Activated CD4-positive, alpha-beta memory T cell treated with anti-CD3 and anti-CD28 coated beads for 36 hours (primary cell): ENCODE measurements around the gene RGS7. TPM values are rescaled to one million over a fixed set of nuclear protein-coding genes. Genes with fewer than 3 reads are reported as not detected.

Source experiments
- CTCF ChIA-PET: fragments of 350-600 bp; sonication (Branson Sonifier 250); formaldehyde crosslinking; loops from one replicate; lab custom pipeline; 2021; ENCODE audit warnings: antibody characterized with exemption, inconsistent platforms; lab: Charles Lee
- POLR2A ChIA-PET: fragments of 350-600 bp; sonication (Branson Sonifier 250); formaldehyde crosslinking; loops from one replicate; lab custom pipeline; 2021; ENCODE audit warnings: antibody characterized with exemption; lab: Charles Lee
- DNase-seq: peaks from one replicate; pipeline ENCODE4 v3.0.0-alpha.2; 2020
- H3K27ac Mint-ChIP-seq: one replicate; pipeline ENCODE4 v1.8.0; 2021; ENCODE audit warnings: mixed read lengths
- H3K27me3 Mint-ChIP-seq: one replicate; pipeline ENCODE4 v1.8.0; 2021; ENCODE audit warnings: mixed read lengths
- H3K36me3 Mint-ChIP-seq: one replicate; pipeline ENCODE4 v1.8.0; 2021; ENCODE audit warnings: mixed read lengths
- H3K4me1 Mint-ChIP-seq: one replicate; pipeline ENCODE4 v1.8.0; 2021; ENCODE audit warnings: low read depth, mixed read lengths
- H3K4me3 Mint-ChIP-seq: one replicate; pipeline ENCODE4 v1.8.0; 2021; ENCODE audit warnings: mild to moderate bottlenecking, mixed read lengths
- H3K9me3 Mint-ChIP-seq: one replicate; pipeline ENCODE4 v1.8.0; 2021; ENCODE audit warnings: mixed read lengths
- intact Hi-C: fragments of 100-400 bp; cut with micrococcal nuclease; formaldehyde crosslinking; loops from one replicate; pipeline ENCODE4 v1.15.1; 2023
- total RNA-seq, 2 experiments: library from RNA; stranded (reverse); gene quantifications; one replicate each; pipeline ENCODE4 v1.2.3, GENCODE V29; 2021

RGS7 gene
- total RNA-seq, 2 experiments from 2014 or later = not detected

- POLR2A ChIA-PET = no interaction called here
- H3K4me1 Mint-ChIP-seq = peaks cover 5% of the 10 kb centered on the region
- H3K9me3 Mint-ChIP-seq = no peaks in the 10 kb centered on the region
- no peak overlapping the region for H3K27ac Mint-ChIP-seq
- intact Hi-C loops = loop anchor here (10.0 kb wide), 1 partner anchor 127 kb away; no protein-coding TSS in a partner anchor
- DNase-seq = no peak
- peaks cover 39% of the 10 kb centered on the region for H3K27me3 Mint-ChIP-seq
- no peaks in the 10 kb centered on the region for H3K36me3 Mint-ChIP-seq
- H3K4me3 Mint-ChIP-seq = no peak overlapping the region
- CTCF ChIA-PET = interaction anchor here (0.8 kb wide), 1 partner anchor 43 kb away, joined by 4 read pairs; no protein-coding TSS in a partner anchor
Observed at GRCh38 chr1:241357366-241358340, 648 bp upstream of the RGS7 start.

GRCh38 chr1:241356187-241356518, 852 bp downstream of the RGS7 start:
- no peak for DNase-seq
- ChIA-PET CTCF (no interaction called here), POLR2A (no interaction called here)
- intact Hi-C loops = loop anchor here (10.0 kb wide), 1 partner anchor 129 kb away; no protein-coding TSS in a partner anchor
- H3K36me3 Mint-ChIP-seq = no peaks in the 10 kb centered on the region
- no peak overlapping the region for H3K27ac Mint-ChIP-seq
- H3K4me1 Mint-ChIP-seq = peaks cover 5% of the 10 kb centered on the region
- no peaks in the 10 kb centered on the region for H3K9me3 Mint-ChIP-seq
- no peak overlapping the region for H3K4me3 Mint-ChIP-seq
- H3K27me3 Mint-ChIP-seq = peaks cover 35% of the 10 kb centered on the region

- ChIA-PET CTCF (no interaction called here), POLR2A (no interaction called here)
- intact Hi-C loops = loop anchor here (10.0 kb wide), 1 partner anchor 129 kb away; no protein-coding TSS in a partner anchor
- Mint-ChIP-seq H3K4me1 (peaks cover 5% of the 10 kb centered on the region), H3K4me3 (no peak overlapping the region), H3K36me3 (no peaks in the 10 kb centered on the region), H3K27ac (no peak overlapping the region), H3K27me3 (peaks cover 33% of the 10 kb centered on the region), H3K9me3 (no peaks in the 10 kb centered on the region)
- DNase-seq = no peak
Observed at GRCh38 chr1:241355311-241356010, 1.5 kb downstream of the RGS7 start.

- no peaks in the 10 kb centered on the region for H3K36me3 Mint-ChIP-seq
- POLR2A ChIA-PET = no interaction called here
- no peaks in the 10 kb centered on the region for H3K9me3 Mint-ChIP-seq
- CTCF ChIA-PET = no interaction called here
- H3K4me3 Mint-ChIP-seq = no peak overlapping the region
- intact Hi-C loops = loop anchor here (10.0 kb wide), 1 partner anchor 132 kb away; no protein-coding TSS in a partner anchor
- H3K27me3 Mint-ChIP-seq = peaks cover 14% of the 10 kb centered on the region
- H3K4me1 Mint-ChIP-seq = peaks cover 2% of the 10 kb centered on the region
- DNase-seq = no peak
- H3K27ac Mint-ChIP-seq = no peak overlapping the region
Observed at GRCh38 chr1:241352401-241352800, 4.6 kb downstream of the RGS7 start.

- intact Hi-C loops = loop anchor here (10.0 kb wide), 1 partner anchor 133 kb away; no protein-coding TSS in a partner anchor
- Mint-ChIP-seq H3K36me3 (no peaks in the 10 kb centered on the region), H3K27me3 (peaks cover 12% of the 10 kb centered on the region), H3K4me3 (no peak overlapping the region), H3K9me3 (no peaks in the 10 kb centered on the region), H3K27ac (no peak overlapping the region), H3K4me1 (peaks cover 2% of the 10 kb centered on the region)
- ChIA-PET POLR2A (no interaction called here), CTCF (no interaction called here)
- no peak for DNase-seq
Observed at GRCh38 chr1:241351841-241352240, 5.2 kb downstream of the RGS7 start.

GRCh38 chr1:241343956-241344355, 13.0 kb downstream of the RGS7 start:
- Mint-ChIP-seq H3K36me3 (no peaks in the 10 kb centered on the region), H3K27me3 (no peaks in the 10 kb centered on the region), H3K9me3 (no peaks in the 10 kb centered on the region), H3K4me1 (no peaks in the 10 kb centered on the region), H3K4me3 (no peak overlapping the region), H3K27ac (no peak overlapping the region)
- POLR2A ChIA-PET = no interaction called here
- DNase-seq = no peak
- intact Hi-C loops = no loop called here
- CTCF ChIA-PET = no interaction called here

- H3K4me1 Mint-ChIP-seq = no peaks in the 10 kb centered on the region
- no peaks in the 10 kb centered on the region for H3K9me3 Mint-ChIP-seq
- DNase-seq = no peak
- ChIA-PET CTCF (no interaction called here), POLR2A (no interaction called here)
- no peak overlapping the region for H3K4me3 Mint-ChIP-seq
- intact Hi-C loops = no loop called here
- no peak overlapping the region for H3K27ac Mint-ChIP-seq
- no peaks in the 10 kb centered on the region for H3K27me3 Mint-ChIP-seq
- no peaks in the 10 kb centered on the region for H3K36me3 Mint-ChIP-seq
Observed at GRCh38 chr1:241336335-241336734, 20.7 kb downstream of the RGS7 start.

- POLR2A ChIA-PET = no interaction called here
- intact Hi-C loops = no loop called here
- CTCF ChIA-PET = no interaction called here
Observed at GRCh38 chr1:241332987-241333386, 24.0 kb downstream of the RGS7 start.

GRCh38 chr1:241332037-241332409, 25.0 kb downstream of the RGS7 start:
- intact Hi-C loops = no loop called here
- ChIA-PET POLR2A (no interaction called here), CTCF (no interaction called here)
- Mint-ChIP-seq H3K27me3 (no peaks in the 10 kb centered on the region), H3K36me3 (no peaks in the 10 kb centered on the region), H3K4me3 (no peak overlapping the region), H3K4me1 (no peaks in the 10 kb centered on the region), H3K9me3 (no peaks in the 10 kb centered on the region), H3K27ac (no peak overlapping the region)
- no peak for DNase-seq

More at GRCh38 chr1:241332987-241333386, 24.0 kb downstream of the RGS7 start:
- H3K4me3 Mint-ChIP-seq = no peak overlapping the region
- no peaks in the 10 kb centered on the region for H3K9me3 Mint-ChIP-seq
- no peaks in the 10 kb centered on the region for H3K4me1 Mint-ChIP-seq
- H3K27ac Mint-ChIP-seq = no peak overlapping the region
- H3K36me3 Mint-ChIP-seq = no peaks in the 10 kb centered on the region
- H3K27me3 Mint-ChIP-seq = no peaks in the 10 kb centered on the region
- DNase-seq = no peak

- H3K4me1 Mint-ChIP-seq = no peaks in the 10 kb centered on the region
- DNase-seq = no peak
- ChIA-PET POLR2A (no interaction called here), CTCF (no interaction called here)
- intact Hi-C loops = no loop called here
- no peaks in the 10 kb centered on the region for H3K36me3 Mint-ChIP-seq
- H3K4me3 Mint-ChIP-seq = no peak overlapping the region
- H3K27me3 Mint-ChIP-seq = no peaks in the 10 kb centered on the region
- H3K9me3 Mint-ChIP-seq = no peaks in the 10 kb centered on the region
- H3K27ac Mint-ChIP-seq = no peak overlapping the region
Observed at GRCh38 chr1:241331328-241332036, 25.5 kb downstream of the RGS7 start.

- Mint-ChIP-seq H3K27me3 (no peaks in the 10 kb centered on the region), H3K9me3 (no peaks in the 10 kb centered on the region), H3K27ac (no peak overlapping the region), H3K36me3 (no peaks in the 10 kb centered on the region), H3K4me3 (no peak overlapping the region), H3K4me1 (no peaks in the 10 kb centered on the region)
- DNase-seq = no peak
- CTCF ChIA-PET = no interaction called here
- intact Hi-C loops = no loop called here
- POLR2A ChIA-PET = no interaction called here
Observed at GRCh38 chr1:241330619-241331327, 26.2 kb downstream of the RGS7 start.
